ENCODE data around the gene LTBR. TPM values are rescaled to one million over a fixed set of nuclear protein-coding genes. Genes with fewer than 3 reads are reported as not detected.

The LTBR gene
- total RNA-seq, 1 experiment from 2014 or later, result 165 TPM

DNA sequence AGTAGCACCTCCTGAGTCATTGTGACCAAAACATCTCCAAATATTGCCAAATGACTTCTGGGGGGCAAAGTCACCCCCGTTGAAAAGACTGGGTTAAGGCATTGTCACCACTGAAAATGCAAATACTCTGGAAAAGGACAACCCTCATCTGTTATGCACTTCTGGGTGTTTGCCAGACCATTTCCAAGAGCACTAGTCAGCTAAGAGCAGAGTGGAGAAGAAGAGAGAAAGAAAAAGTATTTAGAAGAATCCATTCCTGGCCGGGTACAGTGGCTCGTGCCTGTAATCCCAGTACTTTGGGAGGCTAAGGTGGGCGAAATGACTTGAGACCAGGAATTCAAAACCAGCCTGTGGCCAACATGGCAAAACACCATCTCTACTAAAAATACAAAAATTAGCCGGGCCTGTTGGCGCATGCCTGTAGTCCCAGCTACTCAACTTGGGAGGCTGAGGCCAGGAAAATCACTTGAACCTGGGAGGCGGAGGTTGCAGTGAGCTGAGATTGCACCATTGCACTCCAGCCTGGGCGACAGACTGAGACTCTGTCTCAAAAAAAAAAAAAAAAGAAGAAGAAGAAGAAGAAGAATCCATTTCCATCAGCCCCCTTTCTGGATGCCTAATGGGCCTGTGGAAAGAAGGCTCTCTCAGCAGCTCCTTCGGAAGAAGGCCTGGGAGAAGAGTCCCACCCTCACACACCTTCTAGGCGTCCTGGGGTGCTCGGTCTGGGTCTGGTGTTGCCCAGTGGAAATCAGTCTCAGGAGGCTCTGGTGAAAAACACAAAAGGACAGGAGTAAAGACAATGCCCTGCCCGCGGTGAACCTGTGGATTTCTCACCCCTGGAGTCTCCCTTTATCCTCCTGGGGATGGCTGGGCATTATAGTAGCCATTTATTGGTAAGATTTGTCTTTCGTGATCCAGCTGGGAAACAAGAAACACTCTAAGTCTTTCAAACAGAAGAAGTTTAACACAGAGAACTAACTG lies 3.5 kb upstream of the LTBR start:
- intact Hi-C loops (cut with micrococcal nuclease; ENCODE audit: unreplicated experiment), result no loop called here
- TF ChIP-seq, protein P1, sequence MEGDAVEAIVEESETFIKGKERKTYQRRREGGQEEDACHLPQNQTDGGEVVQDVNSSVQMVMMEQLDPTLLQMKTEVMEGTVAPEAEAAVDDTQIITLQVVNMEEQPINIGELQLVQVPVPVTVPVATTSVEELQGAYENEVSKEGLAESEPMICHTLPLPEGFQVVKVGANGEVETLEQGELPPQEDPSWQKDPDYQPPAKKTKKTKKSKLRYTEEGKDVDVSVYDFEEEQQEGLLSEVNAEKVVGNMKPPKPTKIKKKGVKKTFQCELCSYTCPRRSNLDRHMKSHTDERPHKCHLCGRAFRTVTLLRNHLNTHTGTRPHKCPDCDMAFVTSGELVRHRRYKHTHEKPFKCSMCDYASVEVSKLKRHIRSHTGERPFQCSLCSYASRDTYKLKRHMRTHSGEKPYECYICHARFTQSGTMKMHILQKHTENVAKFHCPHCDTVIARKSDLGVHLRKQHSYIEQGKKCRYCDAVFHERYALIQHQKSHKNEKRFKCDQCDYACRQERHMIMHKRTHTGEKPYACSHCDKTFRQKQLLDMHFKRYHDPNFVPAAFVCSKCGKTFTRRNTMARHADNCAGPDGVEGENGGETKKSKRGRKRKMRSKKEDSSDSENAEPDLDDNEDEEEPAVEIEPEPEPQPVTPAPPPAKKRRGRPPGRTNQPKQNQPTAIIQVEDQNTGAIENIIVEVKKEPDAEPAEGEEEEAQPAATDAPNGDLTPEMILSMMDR (IDR thresholded peaks at IDR 0.05; ENCODE audit: unreplicated experiment), result no peak
- Mint-ChIP-seq H3K36me3 (ENCODE audit: insufficient read depth, unreplicated experiment) (peaks cover 36% of the 10 kb centered on the region), H3K27ac (ENCODE audit: unreplicated experiment) (no peak overlapping the region), H3K4me3 (ENCODE audit: low read depth, unreplicated experiment) (no peak overlapping the region), H3K27me3 (ENCODE audit: unreplicated experiment) (no peaks in the 10 kb centered on the region), H3K9me3 (ENCODE audit: low read depth, unreplicated experiment) (no peaks in the 10 kb centered on the region), H3K4me1 (ENCODE audit: low read depth, unreplicated experiment) (peaks cover 43% of the 10 kb centered on the region)
- no TSS peak for BruUV-seq (replicated peaks)
- DNase-seq, result no peak
- CTCF ChIA-PET, result interaction anchor here (0.6 kb wide), 1 partner anchor 398 kb away, joined by 3 read pairs; no protein-coding TSS in a partner anchor

DNA sequence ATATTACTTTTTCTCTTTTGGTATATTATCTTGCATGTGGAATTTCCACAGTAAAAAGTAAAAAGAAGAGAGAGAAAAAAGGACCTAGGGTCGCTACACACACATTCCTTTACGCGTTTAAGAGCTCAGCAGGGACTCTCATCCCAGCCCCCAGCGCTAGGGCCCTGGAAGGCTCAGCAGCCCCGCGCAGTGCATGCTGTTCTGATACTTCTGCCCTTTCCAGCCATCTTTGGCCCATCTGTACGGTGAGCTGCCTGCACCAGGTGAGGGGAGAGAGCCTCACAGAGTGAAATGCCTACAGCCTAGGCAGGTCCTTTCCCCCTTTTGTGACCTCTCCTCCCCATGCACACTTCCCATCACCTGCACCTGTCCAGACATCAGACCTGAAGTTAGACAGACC lies 1.6 kb upstream of the LTBR start:
- Mint-ChIP-seq H3K27me3 (ENCODE audit: unreplicated experiment) (no peaks in the 10 kb centered on the region), H3K36me3 (ENCODE audit: insufficient read depth, unreplicated experiment) (peaks cover 41% of the 10 kb centered on the region), H3K4me1 (ENCODE audit: low read depth, unreplicated experiment) (peaks cover 24% of the 10 kb centered on the region), H3K27ac (ENCODE audit: unreplicated experiment) (peak overlapping the region; percentile 90), H3K4me3 (ENCODE audit: low read depth, unreplicated experiment) (no peak overlapping the region), H3K9me3 (ENCODE audit: low read depth, unreplicated experiment) (no peaks in the 10 kb centered on the region)
- DNase-seq, result no peak
- BruUV-seq (replicated peaks), result no TSS peak
- TF ChIP-seq, protein P1 (IDR thresholded peaks at IDR 0.05; ENCODE audit: unreplicated experiment), result no peak
- CTCF ChIA-PET, result interaction anchor here (3.8 kb wide), 1 partner anchor 47 kb away, joined by 22 read pairs; no protein-coding TSS in a partner anchor
- intact Hi-C loops (cut with micrococcal nuclease; ENCODE audit: unreplicated experiment), result no loop called here

DNA sequence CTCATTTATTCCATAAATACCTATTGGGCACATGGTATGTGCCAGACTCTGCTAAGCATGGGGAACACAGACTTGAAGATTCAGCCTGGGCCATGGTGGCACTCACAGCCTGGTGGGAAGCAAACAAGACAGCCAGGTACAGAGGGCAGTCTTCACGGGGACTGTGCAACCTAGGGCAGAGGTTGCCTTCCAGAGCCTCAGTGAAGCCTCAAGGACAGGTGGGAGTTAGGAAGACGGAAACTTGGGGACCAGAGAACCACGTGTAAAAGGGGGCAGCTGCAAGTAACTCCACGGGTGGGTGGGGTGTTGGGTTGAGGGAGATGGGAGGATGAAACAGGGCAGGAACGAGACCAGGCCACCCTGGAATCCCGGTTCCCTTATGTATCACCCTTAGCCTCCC lies 980 bp upstream of the LTBR start:
- H3K27me3 Mint-ChIP-seq (ENCODE audit: unreplicated experiment), result no peaks in the 10 kb centered on the region
- intact Hi-C loops (cut with micrococcal nuclease; ENCODE audit: unreplicated experiment), result no loop called here
- CTCF ChIA-PET, result interaction anchor here (0.5 to 3.8 kb wide), 4 partner anchors 12 to 88 kb away, joined by 3 to 22 read pairs (median 4); no protein-coding TSS in a partner anchor
- TF ChIP-seq, protein P1 (IDR thresholded peaks at IDR 0.05; ENCODE audit: unreplicated experiment), result no peak
- DNase-seq, result no peak
- peaks cover 47% of the 10 kb centered on the region for H3K36me3 Mint-ChIP-seq (ENCODE audit: insufficient read depth, unreplicated experiment)
- no TSS peak for BruUV-seq (replicated peaks)
- no peaks in the 10 kb centered on the region for H3K9me3 Mint-ChIP-seq (ENCODE audit: low read depth, unreplicated experiment)
- H3K4me1 Mint-ChIP-seq (ENCODE audit: low read depth, unreplicated experiment), result peaks cover 24% of the 10 kb centered on the region
- peak overlapping the region; percentile 90 for H3K27ac Mint-ChIP-seq (ENCODE audit: unreplicated experiment)
- peak overlapping the region; percentile 93 for H3K4me3 Mint-ChIP-seq (ENCODE audit: low read depth, unreplicated experiment)

DNA sequence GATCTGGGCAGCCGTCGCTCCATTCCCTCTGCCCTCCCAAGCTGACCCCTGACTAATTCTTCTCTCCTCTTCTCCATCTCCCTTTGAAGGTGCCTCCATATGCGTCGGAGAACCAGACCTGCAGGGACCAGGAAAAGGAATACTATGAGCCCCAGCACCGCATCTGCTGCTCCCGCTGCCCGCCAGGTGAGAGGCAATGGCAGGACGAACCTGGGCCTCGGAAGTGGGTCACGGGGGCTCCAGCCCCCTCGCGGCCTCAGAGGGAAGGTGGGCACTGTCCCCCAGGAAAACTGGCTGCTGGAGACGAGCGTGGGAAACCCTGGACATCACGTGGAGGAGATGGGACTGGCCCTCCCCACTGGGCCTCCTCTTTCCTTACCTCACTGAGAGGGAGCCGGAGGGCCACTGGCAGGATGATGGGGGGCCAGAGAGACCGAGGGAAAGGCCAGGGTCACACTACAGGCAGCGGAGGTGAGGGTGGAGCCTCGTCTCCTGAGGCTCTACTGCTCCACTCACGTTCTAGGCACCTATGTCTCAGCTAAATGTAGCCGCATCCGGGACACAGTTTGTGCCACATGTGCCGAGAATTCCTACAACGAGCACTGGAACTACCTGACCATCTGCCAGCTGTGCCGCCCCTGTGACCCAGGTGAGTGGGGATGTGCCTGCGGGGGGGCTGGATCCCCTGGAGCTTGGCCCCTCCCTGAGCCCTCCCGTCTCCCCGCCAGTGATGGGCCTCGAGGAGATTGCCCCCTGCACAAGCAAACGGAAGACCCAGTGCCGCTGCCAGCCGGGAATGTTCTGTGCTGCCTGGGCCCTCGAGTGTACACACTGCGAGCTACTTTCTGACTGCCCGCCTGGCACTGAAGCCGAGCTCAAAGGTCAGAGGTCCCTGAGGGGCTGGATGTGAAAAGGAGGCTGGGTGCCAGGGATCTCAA lies 806 bp downstream of the LTBR start:
- Mint-ChIP-seq H3K4me1 (ENCODE audit: low read depth, unreplicated experiment) (peaks cover 32% of the 10 kb centered on the region), H3K9me3 (ENCODE audit: low read depth, unreplicated experiment) (no peaks in the 10 kb centered on the region), H3K4me3 (ENCODE audit: low read depth, unreplicated experiment) (peak overlapping the region; percentile 93), H3K27me3 (ENCODE audit: unreplicated experiment) (no peaks in the 10 kb centered on the region), H3K36me3 (ENCODE audit: insufficient read depth, unreplicated experiment) (peaks cover 65% of the 10 kb centered on the region), H3K27ac (ENCODE audit: unreplicated experiment) (peak overlapping the region; percentile 90)
- CTCF ChIA-PET, result interaction anchor here (0.7 to 3.8 kb wide), 6 partner anchors 8 to 90 kb away, joined by 3 to 22 read pairs (median 3); no protein-coding TSS in a partner anchor
- BruUV-seq (replicated peaks), result no TSS peak
- intact Hi-C loops (cut with micrococcal nuclease; ENCODE audit: unreplicated experiment), result no loop called here
- TF ChIP-seq, protein P1 (IDR thresholded peaks at IDR 0.05; ENCODE audit: unreplicated experiment), result no peak
- no peak for DNase-seq

Measured in Calu3 (cell line).